ENCODE data around the gene ATOSB. TPM values are rescaled to one million over a fixed set of nuclear protein-coding genes. Genes with fewer than 3 reads are reported as not detected.

The ATOSB gene
- total and polyA plus RNA-seq, 9 of the 15 experiments (the other 6 are each of a cell fraction or from before 2014, with no cell fraction given) = 0.45 to 8.0 (median 4.2) TPM

- no peak for TF ChIP-seq ELK3 (CRISPR knock-in tag; IDR thresholded peaks at IDR 0.05)
- TF ChIP-seq ZNF384 (IDR thresholded peaks at IDR 0.05; ENCODE audit: low read depth, low read length) = no peak
- TF ChIP-seq THAP7 (CRISPR knock-in tag; IDR thresholded peaks at IDR 0.05) = no peak
- no peak for TF ChIP-seq TAF15 (IDR thresholded peaks at IDR 0.05; ENCODE audit: low read depth, low read length)
- no peak for TF ChIP-seq CREB3L1 (IDR thresholded peaks at IDR 0.05; ENCODE audit: borderline replicate concordance, low read depth)
- no peak for TF ChIP-seq ZC3H11A (IDR thresholded peaks at IDR 0.05; ENCODE audit: low read depth, low read length)
- TF ChIP-seq HIVEP1 (CRISPR knock-in tag; IDR thresholded peaks at IDR 0.05) = no peak
- no peak for TF ChIP-seq KAT7 (CRISPR knock-in tag; IDR thresholded peaks at IDR 0.05; ENCODE audit: borderline replicate concordance)
- no peak for TF ChIP-seq ARNT (IDR thresholded peaks at IDR 0.05)
- TF ChIP-seq ZNF668 (CRISPR knock-in tag; IDR thresholded peaks at IDR 0.05) = no peak
- no peak for TF ChIP-seq ILK (tag; IDR thresholded peaks at IDR 0.05; ENCODE audit: borderline replicate concordance, low read depth)
- TF ChIP-seq CREB1 (IDR thresholded peaks at IDR 0.05) = peak; percentile 34; the same call in 1 of the 2 replicates
- peak; percentile 44; the same call in 1 of the 2 replicates for TF ChIP-seq CREB1 (CRISPR knock-in tag; IDR thresholded peaks at IDR 0.05)
- no peak for TF ChIP-seq ZNF77 (CRISPR knock-in tag; IDR thresholded peaks at IDR 0.05)
- no peak for TF ChIP-seq KAT8 (IDR thresholded peaks at IDR 0.05; ENCODE audit: low read depth)
- no peak for TF ChIP-seq DDX20 (tag; IDR thresholded peaks at IDR 0.05; ENCODE audit: low read depth)
- peak; percentile 80 for TF ChIP-seq EP400 (IDR thresholded peaks at IDR 0.05)
- TF ChIP-seq NONO (IDR thresholded peaks at IDR 0.05; ENCODE audit: low read depth in 2 of 2, low read length in 1 of 2) = peak in 1 of 2 experiments; percentile 52; a peak in 1 of 4 replicates
- TF ChIP-seq COPS2 (conservative IDR thresholded peaks at IDR 0.05) = no peak
- no peak for TF ChIP-seq MEF2A (IDR thresholded peaks at IDR 0.05; ENCODE audit: control insufficient read depth, low read depth, low read length)
- no peak for TF ChIP-seq DEAF1 (CRISPR knock-in tag; IDR thresholded peaks at IDR 0.05)
- TF ChIP-seq GABPA (tag; conservative IDR thresholded peaks at IDR 0.05; ENCODE audit: low read depth) = 0 out of 2 replicates have a peak, but pooled peaks have one; percentile 8
- TF ChIP-seq PTRF (tag; IDR thresholded peaks at IDR 0.05) = no peak
Observed at GRCh38 chr9:35161713-35162604, 46.3 kb upstream of the ATOSB start, which contains the start of gene UNC13B (continued).
